ENCODE results near the gene ZNF687. TPM values are rescaled to one million over a fixed set of nuclear protein-coding genes. Genes with fewer than 3 reads are reported as not detected.

ZNF687 gene
- total RNA-seq, 1 donor from 2014 or later = 23.7 TPM

DNA sequence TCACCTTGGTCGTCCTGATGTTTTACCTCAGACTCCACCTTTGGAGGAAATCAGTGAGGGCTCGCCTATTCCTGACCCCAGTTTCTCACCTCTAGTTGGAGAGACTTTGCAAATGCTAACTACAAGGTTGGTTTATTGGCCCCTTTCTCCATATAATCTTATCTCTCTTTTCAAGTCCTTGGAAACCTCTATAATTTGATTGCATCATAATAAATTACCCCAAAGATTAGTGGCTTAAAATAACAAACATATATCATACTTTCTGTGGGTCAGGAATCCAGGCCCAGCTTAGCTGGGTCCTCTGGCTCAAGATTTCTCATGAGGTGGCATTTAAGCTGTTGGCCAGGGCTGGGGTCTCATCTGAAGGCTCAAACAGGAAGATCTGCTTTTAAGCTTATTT, 39.7 kb upstream of the ZNF687 start:
- DNase-seq (no peak), ATAC-seq (no peak)
- TF ChIP-seq, protein P1, sequence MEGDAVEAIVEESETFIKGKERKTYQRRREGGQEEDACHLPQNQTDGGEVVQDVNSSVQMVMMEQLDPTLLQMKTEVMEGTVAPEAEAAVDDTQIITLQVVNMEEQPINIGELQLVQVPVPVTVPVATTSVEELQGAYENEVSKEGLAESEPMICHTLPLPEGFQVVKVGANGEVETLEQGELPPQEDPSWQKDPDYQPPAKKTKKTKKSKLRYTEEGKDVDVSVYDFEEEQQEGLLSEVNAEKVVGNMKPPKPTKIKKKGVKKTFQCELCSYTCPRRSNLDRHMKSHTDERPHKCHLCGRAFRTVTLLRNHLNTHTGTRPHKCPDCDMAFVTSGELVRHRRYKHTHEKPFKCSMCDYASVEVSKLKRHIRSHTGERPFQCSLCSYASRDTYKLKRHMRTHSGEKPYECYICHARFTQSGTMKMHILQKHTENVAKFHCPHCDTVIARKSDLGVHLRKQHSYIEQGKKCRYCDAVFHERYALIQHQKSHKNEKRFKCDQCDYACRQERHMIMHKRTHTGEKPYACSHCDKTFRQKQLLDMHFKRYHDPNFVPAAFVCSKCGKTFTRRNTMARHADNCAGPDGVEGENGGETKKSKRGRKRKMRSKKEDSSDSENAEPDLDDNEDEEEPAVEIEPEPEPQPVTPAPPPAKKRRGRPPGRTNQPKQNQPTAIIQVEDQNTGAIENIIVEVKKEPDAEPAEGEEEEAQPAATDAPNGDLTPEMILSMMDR (IDR thresholded peaks at IDR 0.05) = no peak
- H3K27ac ChIP-seq = no peak overlapping the region
- H3K36me3 ChIP-seq = peaks cover 100% of the 10 kb centered on the region
- no peak overlapping the region for H3K4me3 ChIP-seq
- no peaks in the 10 kb centered on the region for H3K4me1 ChIP-seq
- no peaks in the 10 kb centered on the region for H3K27me3 ChIP-seq (ENCODE audit: low read depth)
- no peaks in the 10 kb centered on the region for H3K9me3 ChIP-seq
- intact Hi-C loops (cut with DNase I) = no loop called here

DNA sequence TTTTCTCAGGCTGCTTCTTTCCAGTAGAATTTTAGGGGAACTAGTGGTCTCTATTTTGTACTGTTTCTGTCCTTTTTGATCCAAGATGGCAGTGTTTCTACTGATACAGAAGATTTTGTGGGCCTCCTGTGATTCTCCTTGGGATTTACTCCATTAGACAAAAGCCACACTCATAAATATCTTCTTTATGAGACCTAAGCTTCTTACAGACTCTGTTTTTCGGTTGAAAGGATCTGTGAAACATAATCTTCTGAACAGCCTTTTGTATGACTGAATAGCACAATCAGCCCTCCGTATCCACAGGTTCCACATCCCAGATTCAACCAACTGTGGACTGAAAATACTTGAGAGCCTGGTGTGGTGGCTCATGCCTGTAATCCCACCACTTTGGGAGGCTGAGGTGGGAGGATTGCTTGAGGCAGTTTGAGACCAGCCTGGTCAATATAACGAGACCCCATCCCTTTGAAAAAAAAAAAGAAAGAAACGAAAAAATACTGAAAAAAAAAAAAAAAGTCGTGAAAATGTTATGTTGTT, 38.3 kb upstream of the ZNF687 start:
- intact Hi-C loops (cut with DNase I) = no loop called here
- Histone ChIP-seq H3K36me3 (peaks cover 100% of the 10 kb centered on the region), H3K4me3 (no peak overlapping the region), H3K27ac (no peak overlapping the region), H3K4me1 (no peaks in the 10 kb centered on the region), H3K9me3 (no peaks in the 10 kb centered on the region), H3K27me3 (ENCODE audit: low read depth) (no peaks in the 10 kb centered on the region)
- TF ChIP-seq, protein P1 (IDR thresholded peaks at IDR 0.05) = no peak
- ATAC-seq (no peak), DNase-seq (no peak)

- Histone ChIP-seq H3K9me3 (no peaks in the 10 kb centered on the region), H3K4me1 (no peaks in the 10 kb centered on the region), H3K4me3 (no peak overlapping the region), H3K36me3 (peaks cover 84% of the 10 kb centered on the region), H3K27ac (no peak overlapping the region), H3K27me3 (ENCODE audit: low read depth) (no peaks in the 10 kb centered on the region)
- DNase-seq (no peak), ATAC-seq (no peak)
- intact Hi-C loops (cut with DNase I) = no loop called here
- TF ChIP-seq, protein P1 (IDR thresholded peaks at IDR 0.05) = no peak
Observed at GRCh38 chr1:151246786-151247185, 35.3 kb upstream of the ZNF687 start.

DNA sequence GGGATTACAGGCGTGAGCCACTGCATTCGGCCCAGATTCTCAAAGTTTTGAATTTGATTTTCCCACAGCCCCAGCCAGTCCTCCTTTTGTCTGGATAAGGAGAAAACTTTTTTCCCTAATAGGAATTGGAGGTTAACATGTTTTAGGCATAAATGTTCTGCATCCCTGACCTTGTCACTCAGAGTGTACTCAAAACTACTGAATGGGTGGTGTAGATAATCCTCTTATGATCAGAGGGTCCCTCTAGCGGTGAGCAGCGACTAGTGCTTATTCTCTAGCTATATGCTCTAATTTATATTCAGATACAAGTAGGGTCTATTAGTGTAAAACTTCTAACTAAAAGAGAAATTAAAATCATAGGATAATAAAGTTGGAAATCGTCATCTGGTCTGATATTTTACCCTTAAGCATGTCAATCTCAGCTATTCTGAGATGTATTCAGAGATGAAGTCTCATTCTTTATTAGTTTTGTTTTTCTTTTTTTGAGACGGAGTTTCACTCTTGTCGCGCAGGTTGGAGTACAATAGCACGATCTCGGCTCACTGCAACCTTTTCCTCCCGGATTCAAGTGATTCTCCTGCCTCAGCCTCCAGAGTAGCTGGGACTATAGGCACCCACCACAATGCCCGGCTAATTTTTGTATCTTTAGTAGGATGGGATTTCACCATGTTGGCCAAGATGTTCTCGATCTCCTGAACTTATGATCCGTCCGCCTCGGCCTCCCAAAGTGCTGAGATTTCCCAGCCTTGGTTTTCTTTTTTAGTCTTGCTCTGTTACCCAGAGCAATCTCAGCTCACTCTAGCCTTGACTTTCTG, 30.2 kb upstream of the ZNF687 start:
- ATAC-seq = peak; percentile 49 to 67
- DNase-seq = peak; percentile 73
- no peaks in the 10 kb centered on the region for H3K9me3 ChIP-seq
- H3K4me1 ChIP-seq = peaks cover 10% of the 10 kb centered on the region
- no peaks in the 10 kb centered on the region for H3K27me3 ChIP-seq (ENCODE audit: low read depth)
- intact Hi-C loops (cut with DNase I) = no loop called here
- H3K27ac ChIP-seq = no peak overlapping the region
- TF ChIP-seq, protein P1 (IDR thresholded peaks at IDR 0.05) = peak; percentile 82
- no peak overlapping the region for H3K4me3 ChIP-seq
- peaks cover 33% of the 10 kb centered on the region for H3K36me3 ChIP-seq

- intact Hi-C loops (cut with DNase I) = no loop called here
- Histone ChIP-seq H3K27ac (peak within 1 kb of the TSS; percentile 84), H3K36me3 (peaks cover 7% of the 10 kb centered on the region), H3K27me3 (ENCODE audit: low read depth) (no peaks in the 10 kb centered on the region), H3K4me1 (peaks cover 10% of the 10 kb centered on the region), H3K4me3 (peak within 1 kb of the TSS; percentile 89), H3K9me3 (no peaks in the 10 kb centered on the region)
- ATAC-seq (peak; percentile 99), DNase-seq (peak; percentile 95)
- TF ChIP-seq, protein P1 (IDR thresholded peaks at IDR 0.05) = no peak
Observed at GRCh38 chr1:151254217-151255213, 27.6 kb upstream of the ZNF687 start, which contains the start of gene PSMD4. PSMD4 (plus strand) TSS chr1:151254734; CDS start chr1:151254783, 49 bp downstream.
